HG03095 (cell line): Measurements from ENCODE around the gene SREBF2.
"Not testable (repeated sequence)": the region's sequence is repeated elsewhere in the genome, so short reads cannot be mapped to it uniquely, and the experiment has no call there.

Experiments used
- ATAC-seq: cut with Tn5 transposase; IDR thresholded peaks from one replicate; pipeline ENCODE4 v1.9.1; 2021; ENCODE audit warnings: moderate library complexity; ENCODE audit not compliant: unreplicated experiment

The SREBF2 gene

DNA sequence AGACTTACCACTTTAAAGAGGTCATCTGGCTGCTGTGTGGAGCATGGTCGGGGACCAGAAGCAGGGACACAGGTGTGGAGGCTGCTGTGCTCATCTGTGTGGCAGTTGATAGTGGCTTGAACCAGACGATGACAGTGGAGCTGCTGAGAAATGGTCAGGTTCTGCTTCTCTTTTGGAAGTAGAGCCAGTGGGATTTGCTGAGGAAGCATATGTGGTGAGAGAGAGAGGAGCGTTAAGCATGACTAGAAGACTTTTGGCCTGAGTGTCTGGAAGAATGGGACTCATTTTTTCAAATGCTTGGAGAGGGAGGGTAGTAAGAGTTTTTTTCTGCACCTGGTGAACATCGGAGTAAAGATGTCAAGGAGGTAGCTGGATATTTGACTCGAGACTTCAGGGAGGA, 12.5 kb upstream of the SREBF2 start:
- ATAC-seq: no peak

DNA sequence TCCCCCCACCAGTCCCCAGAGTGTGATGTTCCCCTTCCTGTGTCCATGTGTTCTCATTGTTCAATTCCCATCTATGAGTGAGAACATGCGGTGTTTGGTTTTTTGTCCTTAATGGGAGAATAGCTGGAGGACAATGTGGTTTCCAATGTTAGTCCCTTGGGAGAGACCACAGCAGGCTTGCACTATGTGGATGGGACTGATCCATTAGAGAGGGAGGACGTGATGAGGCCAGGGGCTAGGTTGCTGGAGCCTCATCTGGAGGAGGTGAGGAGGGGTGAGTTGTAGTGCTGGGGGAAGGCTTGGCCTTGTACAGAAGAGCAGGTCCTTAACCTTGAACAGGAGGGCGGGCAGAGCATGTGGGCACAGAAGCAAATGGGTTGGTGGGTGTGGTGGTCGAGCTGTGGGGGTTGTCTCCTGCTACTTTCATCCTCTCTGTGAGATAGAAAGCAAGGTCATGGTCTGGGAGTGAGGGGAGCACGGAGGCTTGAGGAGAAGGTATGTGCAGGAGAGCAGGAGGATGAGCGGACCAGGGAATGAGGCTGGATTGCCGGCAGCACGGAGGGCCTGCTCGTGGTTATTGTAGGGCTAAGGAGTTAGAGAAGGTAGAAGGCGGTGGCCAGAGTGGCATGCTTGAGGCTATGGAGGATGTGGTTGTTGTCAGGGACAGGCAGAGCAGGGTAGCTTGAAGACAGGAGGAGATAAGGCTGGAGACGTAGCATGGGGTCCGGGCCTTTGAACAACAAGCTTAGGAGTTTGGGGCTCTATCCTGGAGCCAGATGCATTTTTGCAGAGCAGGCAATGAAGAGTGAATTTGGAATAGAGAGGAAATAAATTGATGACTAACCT, 11.2 kb upstream of the SREBF2 start:
- ATAC-seq: no peak

GRCh38 chr22:41822317-41823057, 10.4 kb upstream of the SREBF2 start:
- no peak for ATAC-seq

DNA sequence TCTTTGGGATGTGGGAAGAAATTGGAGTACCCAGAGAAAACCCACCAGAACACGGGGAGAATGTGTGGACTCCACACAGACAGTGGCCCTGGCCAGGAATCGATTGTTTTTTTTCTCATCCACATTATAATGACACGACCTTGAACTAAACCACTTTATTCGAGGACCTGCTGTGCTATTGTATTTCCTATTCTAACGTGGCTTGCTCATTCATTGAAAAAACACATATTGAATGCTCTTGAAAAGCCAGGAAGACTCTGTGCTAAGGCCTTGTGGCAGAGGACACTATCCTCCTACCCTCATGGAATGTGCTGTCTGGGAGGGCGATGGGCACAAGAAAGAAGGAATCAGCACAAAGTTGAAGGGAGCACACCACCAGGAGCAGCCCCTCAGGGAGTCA, 9.1 kb upstream of the SREBF2 start:
- ATAC-seq: no peak

DNA sequence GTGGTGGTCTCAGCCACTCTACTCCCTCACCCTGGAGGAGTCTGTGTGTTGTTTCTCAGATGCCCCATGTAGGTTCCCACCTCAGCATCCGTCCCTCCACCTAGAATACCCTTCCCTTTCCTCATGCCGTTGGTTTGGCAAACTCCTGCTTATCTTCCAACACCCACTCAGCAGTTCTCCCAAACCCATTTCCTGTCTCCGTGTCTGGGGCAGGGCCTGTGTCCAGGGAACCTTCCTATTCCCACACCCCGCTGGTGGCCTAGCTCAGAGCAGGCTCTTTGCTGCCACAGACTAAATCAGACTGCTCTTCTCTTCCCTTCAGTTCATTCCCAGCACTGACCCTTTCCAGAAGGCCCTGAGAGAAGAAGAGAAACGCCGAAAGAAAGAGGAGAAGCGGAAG, 7.5 kb upstream of the SREBF2 start:
- no peak for ATAC-seq

- ATAC-seq: no peak
Observed at GRCh38 chr22:41826021-41826420, 6.9 kb upstream of the SREBF2 start.

- no peak for ATAC-seq
Observed at GRCh38 chr22:41826430-41827383, 6.2 kb upstream of the SREBF2 start.

- no peak for ATAC-seq
Observed at GRCh38 chr22:41827671-41828070, 5.2 kb upstream of the SREBF2 start.

DNA sequence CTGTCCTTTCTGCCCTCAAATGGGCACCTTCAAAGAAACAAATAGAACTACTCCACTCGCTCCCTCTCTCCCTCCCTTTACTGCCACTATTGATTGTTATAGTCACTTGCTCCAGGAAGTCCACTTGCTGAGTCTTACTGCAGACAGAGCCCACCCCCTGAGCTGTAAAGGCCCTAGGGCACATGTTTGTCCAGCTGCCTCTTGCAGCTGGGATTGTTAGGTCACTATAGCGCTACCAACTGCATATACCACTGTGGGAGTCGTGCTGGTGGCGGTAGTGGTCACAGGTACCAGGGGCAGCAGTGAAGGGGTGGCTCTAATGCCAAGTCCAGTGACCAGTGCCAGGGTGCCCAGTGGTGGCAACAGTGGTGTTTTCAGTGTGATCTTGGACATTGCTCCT, 4.4 kb upstream of the SREBF2 start:
- no peak for ATAC-seq

DNA sequence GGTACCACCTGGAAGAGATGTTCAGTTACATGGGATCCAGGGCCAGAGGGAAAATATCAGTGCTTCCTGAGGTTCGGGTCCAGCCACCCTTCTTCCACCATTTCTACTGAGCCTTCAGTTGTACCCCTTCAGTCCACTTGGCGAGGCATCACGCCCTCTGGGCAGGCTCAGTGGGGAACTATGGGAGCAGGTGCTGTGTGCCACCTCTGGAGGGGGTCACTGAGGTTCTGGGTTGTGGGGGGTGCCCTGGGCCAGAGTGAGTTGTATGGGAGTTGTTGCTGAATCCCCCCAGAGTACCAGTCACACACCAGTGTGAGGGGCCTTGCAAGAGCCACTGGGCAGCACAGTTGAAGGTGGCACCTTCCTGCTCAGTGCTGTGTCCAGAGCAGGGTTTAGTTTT, 2.7 kb upstream of the SREBF2 start:
- no peak for ATAC-seq

- ATAC-seq: no peak
Observed at GRCh38 chr22:41831383-41831782, 1.5 kb upstream of the SREBF2 start.

DNA sequence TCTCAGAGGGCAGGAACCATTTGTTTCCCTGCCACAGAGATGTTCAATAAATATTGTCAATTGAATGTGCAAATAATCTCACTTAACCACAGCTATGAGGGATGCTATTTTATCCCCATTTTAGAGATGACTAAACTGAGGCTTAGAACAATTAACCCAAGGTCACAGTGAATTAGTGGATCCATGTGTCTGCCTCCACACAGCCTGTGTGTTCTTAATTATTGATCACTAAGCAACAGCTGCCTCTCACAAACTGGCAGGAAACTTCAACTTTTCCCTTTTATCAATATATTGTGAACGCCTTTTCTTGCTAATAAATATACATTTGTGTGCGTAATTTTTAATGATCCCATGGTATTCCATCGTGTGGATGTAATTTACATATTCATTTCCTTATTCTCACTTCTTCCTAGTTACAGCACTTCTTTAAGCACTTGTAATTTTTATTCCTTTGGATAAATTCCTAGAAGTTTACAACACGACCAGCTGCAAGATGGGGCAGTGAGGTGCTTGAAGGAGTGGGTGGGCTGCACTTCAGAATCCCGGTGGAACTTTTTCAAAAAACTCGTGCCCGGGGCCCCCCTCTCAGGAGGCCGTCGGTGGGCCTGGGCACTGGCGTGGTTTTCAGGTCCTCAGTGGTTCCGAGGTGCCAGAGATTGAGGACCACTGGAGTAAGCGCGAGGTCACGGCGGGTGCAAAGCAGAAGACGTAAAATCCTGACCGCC, 915 bp upstream of the SREBF2 start:
- no peak for ATAC-seq

DNA sequence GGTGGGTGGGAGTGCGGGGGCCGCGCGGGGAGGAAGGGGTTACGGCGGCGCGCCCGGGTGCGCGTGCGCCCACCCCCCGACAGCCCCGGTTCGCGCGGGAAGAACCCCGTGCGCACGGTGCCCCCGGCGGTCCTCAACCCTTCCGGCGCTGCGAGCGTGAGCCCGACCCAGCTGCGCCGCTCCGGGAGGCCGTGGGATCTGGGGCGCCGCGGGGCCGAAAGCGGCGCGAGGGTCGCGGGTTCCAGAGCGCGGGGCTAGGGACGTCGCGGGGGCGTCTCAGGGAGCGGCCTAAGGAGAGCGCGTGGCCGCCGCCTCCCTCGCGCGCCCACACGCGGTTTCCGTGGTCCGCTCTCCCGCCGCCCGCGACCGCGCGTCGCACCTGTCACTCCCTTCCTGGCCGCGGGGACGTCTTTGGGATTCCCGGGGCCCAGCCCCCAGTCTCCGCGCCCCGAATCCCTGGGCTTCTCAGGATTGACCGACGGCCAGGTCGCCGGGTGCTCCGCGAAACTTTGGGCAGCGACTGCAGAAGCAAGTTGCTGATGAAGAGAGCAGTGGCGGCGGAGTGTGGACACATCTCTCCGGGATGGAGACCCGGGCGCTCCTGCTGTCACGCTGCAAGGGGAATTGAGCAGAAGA, 582 bp downstream of the SREBF2 start:
- ATAC-seq: peak; percentile 16

DNA sequence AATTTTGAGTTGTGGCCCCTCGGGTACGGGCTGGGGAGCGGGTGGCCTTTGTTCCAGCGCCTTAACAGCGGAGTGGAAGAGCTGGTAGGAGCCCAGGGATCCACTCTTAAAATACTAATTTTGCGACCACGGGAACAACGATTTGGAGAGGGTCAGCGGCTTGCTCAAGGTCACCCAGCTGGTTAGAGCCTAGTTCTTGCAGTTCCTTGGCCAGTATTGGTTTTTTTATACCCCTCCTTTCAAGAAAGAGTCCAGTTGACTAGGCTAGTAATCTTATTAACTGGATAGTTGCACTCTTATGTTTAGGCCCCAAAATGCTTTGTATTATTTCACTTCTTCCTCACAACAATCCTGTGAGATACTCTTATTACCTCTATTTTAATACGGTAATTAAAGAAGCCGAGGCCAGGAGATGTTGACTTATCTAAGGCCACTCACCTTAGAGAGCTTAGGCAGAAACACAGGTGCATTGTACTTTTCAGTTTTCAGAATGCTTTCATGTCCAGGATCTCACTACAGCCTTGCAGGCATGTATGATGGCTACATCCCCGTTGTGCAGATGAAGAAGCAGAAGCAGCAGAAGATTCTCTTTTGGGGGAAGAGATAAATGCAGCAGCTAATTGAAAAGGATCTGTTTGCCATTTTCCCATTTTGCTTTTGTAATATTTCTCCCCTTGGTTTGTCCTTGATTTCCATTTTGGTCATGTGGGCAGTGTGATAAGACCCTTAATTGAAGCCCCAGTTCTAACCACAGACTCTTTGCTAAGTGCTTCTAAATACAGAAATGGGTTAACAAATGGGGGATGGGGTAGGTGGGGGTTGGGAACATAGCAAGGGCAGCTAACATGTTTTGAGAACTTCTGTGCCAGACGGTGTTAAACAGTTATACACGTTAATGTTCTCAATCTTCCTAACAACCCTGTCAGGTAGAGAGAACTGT, 1.4 kb downstream of the SREBF2 start:
- no peak for ATAC-seq

GRCh38 chr22:41835462-41835861, 2.6 kb downstream of the SREBF2 start:
- ATAC-seq: not testable (repeated sequence)

- no peak for ATAC-seq
Observed at GRCh38 chr22:41836551-41836950, 3.6 kb downstream of the SREBF2 start.

- ATAC-seq: no peak
Observed at GRCh38 chr22:41838842-41839618, 6.1 kb downstream of the SREBF2 start.

DNA sequence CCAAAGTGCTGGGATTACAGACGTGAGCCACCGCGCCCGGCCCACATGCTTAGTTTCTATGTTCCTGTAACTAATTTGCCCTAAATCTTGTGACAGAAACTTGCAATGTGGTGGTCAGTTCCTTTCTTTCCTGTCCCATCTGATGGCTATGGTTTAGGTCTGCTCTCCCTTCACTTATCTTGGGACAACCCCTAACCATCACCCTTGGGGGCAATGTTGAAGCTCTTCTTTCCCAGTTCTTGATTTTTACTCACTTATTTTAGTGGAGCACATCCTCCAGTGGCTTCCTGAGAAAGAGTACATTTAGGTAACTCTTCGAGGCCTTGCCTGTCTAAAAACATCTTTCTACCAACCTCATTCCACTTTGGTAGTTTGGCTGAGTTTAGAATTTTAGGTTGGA, 7.3 kb downstream of the SREBF2 start:
- ATAC-seq: no peak
